ENCODE results near the gene DLG5. TPM values are rescaled to one million over a fixed set of nuclear protein-coding genes. Genes with fewer than 3 reads are reported as not detected.
A peak's percentile ranks its signal among the peaks of the same experiment; 100 is the strongest.

DLG5 gene
- total and polyA plus RNA-seq, 10 of the 15 experiments (the other 5 are each of a cell fraction or from before 2014, with no cell fraction given), result 0.18 to 6.6 (median 2.7) TPM

DNA sequence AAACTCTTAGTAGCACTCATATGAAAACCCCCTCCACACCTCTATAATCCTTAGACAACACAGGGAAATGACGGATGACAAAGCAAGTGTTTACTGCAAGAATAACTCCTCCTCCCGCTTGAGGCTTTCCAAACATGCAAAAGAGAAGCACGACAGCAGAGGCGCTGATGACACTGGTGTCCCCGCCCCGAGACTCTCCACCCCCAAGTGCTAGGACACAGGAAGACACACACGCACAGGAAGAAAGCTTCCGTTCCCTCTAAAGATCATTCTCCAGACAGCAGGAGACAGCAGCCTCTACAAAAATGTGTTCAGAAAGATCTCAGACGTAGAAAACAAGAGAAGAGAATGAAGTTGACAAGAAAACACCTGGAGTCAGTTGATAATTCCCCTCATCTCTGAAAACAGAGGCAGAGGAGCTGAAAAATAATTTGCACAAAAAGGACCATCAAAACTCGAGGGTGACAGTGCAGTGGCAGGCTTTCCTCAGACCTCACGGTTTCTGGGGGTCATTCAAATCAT lies 90.2 kb downstream of the DLG5 start (continued):
- TF ChIP-seq MYB (IDR thresholded peaks at IDR 0.05; ENCODE audit: borderline replicate concordance, low read depth, low read length), result no peak
- no peak for TF ChIP-seq HDAC2 (IDR thresholded peaks at IDR 0.05)
- no peak for TF ChIP-seq ZNF622 (IDR thresholded peaks at IDR 0.05)
- TF ChIP-seq JUND (IDR thresholded peaks at IDR 0.05; ENCODE audit: low read depth, low read length), result no peak
- no peak for TF ChIP-seq SIX5 (IDR thresholded peaks at IDR 0.05; ENCODE audit: low read depth, low read length, severe bottlenecking)
- TF ChIP-seq, protein P1, sequence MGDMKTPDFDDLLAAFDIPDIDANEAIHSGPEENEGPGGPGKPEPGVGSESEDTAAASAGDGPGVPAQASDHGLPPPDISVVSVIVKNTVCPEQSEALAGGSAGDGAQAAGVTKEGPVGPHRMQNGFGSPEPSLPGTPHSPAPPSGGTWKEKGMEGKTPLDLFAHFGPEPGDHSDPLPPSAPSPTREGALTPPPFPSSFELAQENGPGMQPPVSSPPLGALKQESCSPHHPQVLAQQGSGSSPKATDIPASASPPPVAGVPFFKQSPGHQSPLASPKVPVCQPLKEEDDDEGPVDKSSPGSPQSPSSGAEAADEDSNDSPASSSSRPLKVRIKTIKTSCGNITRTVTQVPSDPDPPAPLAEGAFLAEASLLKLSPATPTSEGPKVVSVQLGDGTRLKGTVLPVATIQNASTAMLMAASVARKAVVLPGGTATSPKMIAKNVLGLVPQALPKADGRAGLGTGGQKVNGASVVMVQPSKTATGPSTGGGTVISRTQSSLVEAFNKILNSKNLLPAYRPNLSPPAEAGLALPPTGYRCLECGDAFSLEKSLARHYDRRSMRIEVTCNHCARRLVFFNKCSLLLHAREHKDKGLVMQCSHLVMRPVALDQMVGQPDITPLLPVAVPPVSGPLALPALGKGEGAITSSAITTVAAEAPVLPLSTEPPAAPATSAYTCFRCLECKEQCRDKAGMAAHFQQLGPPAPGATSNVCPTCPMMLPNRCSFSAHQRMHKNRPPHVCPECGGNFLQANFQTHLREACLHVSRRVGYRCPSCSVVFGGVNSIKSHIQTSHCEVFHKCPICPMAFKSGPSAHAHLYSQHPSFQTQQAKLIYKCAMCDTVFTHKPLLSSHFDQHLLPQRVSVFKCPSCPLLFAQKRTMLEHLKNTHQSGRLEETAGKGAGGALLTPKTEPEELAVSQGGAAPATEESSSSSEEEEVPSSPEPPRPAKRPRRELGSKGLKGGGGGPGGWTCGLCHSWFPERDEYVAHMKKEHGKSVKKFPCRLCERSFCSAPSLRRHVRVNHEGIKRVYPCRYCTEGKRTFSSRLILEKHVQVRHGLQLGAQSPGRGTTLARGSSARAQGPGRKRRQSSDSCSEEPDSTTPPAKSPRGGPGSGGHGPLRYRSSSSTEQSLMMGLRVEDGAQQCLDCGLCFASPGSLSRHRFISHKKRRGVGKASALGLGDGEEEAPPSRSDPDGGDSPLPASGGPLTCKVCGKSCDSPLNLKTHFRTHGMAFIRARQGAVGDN (IDR thresholded peaks at IDR 0.05), result 0 out of 2 replicates have a peak, but pooled peaks have one; percentile 29
- TF ChIP-seq SMARCA5 (IDR thresholded peaks at IDR 0.05), result no peak
- TF ChIP-seq ELK1 (IDR thresholded peaks at IDR 0.05; ENCODE audit: low read depth, low read length), result no peak
- no peak for TF ChIP-seq ZBED1 (IDR thresholded peaks at IDR 0.05; ENCODE audit: borderline replicate concordance)
- peak; percentile 67; the same call in 1 of the 3 replicates for TF ChIP-seq POU2F2 (IDR thresholded peaks at IDR 0.05; ENCODE audit: borderline replicate concordance, low read depth, low read length)
- no peak for TF ChIP-seq NFXL1 (IDR thresholded peaks at IDR 0.05; ENCODE audit: borderline replicate concordance)
- TF ChIP-seq, protein P2, sequence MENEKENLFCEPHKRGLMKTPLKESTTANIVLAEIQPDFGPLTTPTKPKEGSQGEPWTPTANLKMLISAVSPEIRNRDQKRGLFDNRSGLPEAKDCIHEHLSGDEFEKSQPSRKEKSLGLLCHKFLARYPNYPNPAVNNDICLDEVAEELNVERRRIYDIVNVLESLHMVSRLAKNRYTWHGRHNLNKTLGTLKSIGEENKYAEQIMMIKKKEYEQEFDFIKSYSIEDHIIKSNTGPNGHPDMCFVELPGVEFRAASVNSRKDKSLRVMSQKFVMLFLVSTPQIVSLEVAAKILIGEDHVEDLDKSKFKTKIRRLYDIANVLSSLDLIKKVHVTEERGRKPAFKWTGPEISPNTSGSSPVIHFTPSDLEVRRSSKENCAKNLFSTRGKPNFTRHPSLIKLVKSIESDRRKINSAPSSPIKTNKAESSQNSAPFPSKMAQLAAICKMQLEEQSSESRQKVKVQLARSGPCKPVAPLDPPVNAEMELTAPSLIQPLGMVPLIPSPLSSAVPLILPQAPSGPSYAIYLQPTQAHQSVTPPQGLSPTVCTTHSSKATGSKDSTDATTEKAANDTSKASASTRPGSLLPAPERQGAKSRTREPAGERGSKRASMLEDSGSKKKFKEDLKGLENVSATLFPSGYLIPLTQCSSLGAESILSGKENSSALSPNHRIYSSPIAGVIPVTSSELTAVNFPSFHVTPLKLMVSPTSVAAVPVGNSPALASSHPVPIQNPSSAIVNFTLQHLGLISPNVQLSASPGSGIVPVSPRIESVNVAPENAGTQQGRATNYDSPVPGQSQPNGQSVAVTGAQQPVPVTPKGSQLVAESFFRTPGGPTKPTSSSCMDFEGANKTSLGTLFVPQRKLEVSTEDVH (IDR thresholded peaks at IDR 0.05; ENCODE audit: low read depth, partially characterized antibody), result no peak
- no peak for TF ChIP-seq PML (IDR thresholded peaks at IDR 0.05; ENCODE audit: low read length)
- no peak for TF ChIP-seq NFYB (IDR thresholded peaks at IDR 0.05; ENCODE audit: insufficient read depth, low read depth, low read length)
- no peak for TF ChIP-seq CHD4 (IDR thresholded peaks at IDR 0.05)
- no peak for TF ChIP-seq CBX3 (IDR thresholded peaks at IDR 0.05; ENCODE audit: borderline replicate concordance, low read depth)
- TF ChIP-seq KAT2A (conservative IDR thresholded peaks at IDR 0.05; ENCODE audit: control insufficient read depth, low read depth, low read length), result no peak
- no peak for TF ChIP-seq BRCA1 (IDR thresholded peaks at IDR 0.05; ENCODE audit: low read depth, low read length)
- TF ChIP-seq MLLT1 (IDR thresholded peaks at IDR 0.05), result no peak
- peak; percentile 66 for TF ChIP-seq POLR2AphosphoS5 (IDR thresholded peaks at IDR 0.05; ENCODE audit: low read length)
- peak; percentile 32; the same call in 1 of the 2 replicates for TF ChIP-seq GABPA (IDR thresholded peaks at IDR 0.05; ENCODE audit: low read depth)
- no peak for TF ChIP-seq STAT1 (conservative IDR thresholded peaks at IDR 0.05)
- peak; percentile 53; the same call in 1 of the 2 replicates for TF ChIP-seq CREB1 (IDR thresholded peaks at IDR 0.05; ENCODE audit: low read depth)
- TF ChIP-seq YBX1 (IDR thresholded peaks at IDR 0.05), result no peak
